Measurements from ENCODE around the gene ZNF764.

- TF ChIP-seq CTCF (conservative IDR thresholded peaks at IDR 0.05; ENCODE audit: low read depth in 2 of 2), result no peak
- no peak for TF ChIP-seq POLR2AphosphoS5 (IDR thresholded peaks at IDR 0.05; ENCODE audit: low read depth)
- no peak for TF ChIP-seq STAT1 (IDR thresholded peaks at IDR 0.05; ENCODE audit: unreplicated experiment)
- TF ChIP-seq EZH2 (IDR thresholded peaks at IDR 0.05; ENCODE audit: low read depth, unreplicated experiment), result no peak
- TF ChIP-seq, protein P1, sequence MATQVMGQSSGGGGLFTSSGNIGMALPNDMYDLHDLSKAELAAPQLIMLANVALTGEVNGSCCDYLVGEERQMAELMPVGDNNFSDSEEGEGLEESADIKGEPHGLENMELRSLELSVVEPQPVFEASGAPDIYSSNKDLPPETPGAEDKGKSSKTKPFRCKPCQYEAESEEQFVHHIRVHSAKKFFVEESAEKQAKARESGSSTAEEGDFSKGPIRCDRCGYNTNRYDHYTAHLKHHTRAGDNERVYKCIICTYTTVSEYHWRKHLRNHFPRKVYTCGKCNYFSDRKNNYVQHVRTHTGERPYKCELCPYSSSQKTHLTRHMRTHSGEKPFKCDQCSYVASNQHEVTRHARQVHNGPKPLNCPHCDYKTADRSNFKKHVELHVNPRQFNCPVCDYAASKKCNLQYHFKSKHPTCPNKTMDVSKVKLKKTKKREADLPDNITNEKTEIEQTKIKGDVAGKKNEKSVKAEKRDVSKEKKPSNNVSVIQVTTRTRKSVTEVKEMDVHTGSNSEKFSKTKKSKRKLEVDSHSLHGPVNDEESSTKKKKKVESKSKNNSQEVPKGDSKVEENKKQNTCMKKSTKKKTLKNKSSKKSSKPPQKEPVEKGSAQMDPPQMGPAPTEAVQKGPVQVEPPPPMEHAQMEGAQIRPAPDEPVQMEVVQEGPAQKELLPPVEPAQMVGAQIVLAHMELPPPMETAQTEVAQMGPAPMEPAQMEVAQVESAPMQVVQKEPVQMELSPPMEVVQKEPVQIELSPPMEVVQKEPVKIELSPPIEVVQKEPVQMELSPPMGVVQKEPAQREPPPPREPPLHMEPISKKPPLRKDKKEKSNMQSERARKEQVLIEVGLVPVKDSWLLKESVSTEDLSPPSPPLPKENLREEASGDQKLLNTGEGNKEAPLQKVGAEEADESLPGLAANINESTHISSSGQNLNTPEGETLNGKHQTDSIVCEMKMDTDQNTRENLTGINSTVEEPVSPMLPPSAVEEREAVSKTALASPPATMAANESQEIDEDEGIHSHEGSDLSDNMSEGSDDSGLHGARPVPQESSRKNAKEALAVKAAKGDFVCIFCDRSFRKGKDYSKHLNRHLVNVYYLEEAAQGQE (IDR thresholded peaks at IDR 0.05; ENCODE audit: unreplicated experiment), result no peak
- TF ChIP-seq CREB1 (CRISPR knock-in tag; IDR thresholded peaks at IDR 0.05; ENCODE audit: low read depth), result no peak
- no peak for TF ChIP-seq ZNF114 (CRISPR knock-in tag; IDR thresholded peaks at IDR 0.05)
- TF ChIP-seq JUNB (IDR thresholded peaks at IDR 0.05; ENCODE audit: unreplicated experiment), result no peak
- TF ChIP-seq ZNF331 (CRISPR knock-in tag; IDR thresholded peaks at IDR 0.05; ENCODE audit: low read depth), result no peak
- no peak for TF ChIP-seq ZNF462 (CRISPR knock-in tag; IDR thresholded peaks at IDR 0.05)
Measured at GRCh38 chr16:30548416-30549253, 9.5 kb downstream of the ZNF764 start.

Data from GM23338 (cell line).